K562 (cell line): Measurements from ENCODE around the gene PDE4D. TPM values are rescaled to one million over a fixed set of nuclear protein-coding genes. Genes with fewer than 3 reads are reported as not detected.

Experiments
- ATAC-seq: fragments of 200-7000 bp; cut with Tn5 transposase; 3 replicates; pipeline ENCODE4 v1.9.1; 2020; ENCODE audit warnings: moderate library complexity
- BruUV-seq: library from RNA; stranded (reverse); fragments of 400-500 nt; replicated peaks from 2 replicates; lab custom pipeline; 2021; lab: Mats Ljungman, UMichigan
- CTCF ChIA-PET: fragments of 300-600 bp; formaldehyde crosslinking; extraction: SDS; loops from one replicate; lab custom pipeline; 2021; ENCODE audit warnings: low intra/inter-chr PET ratio; lab: Yijun Ruan, JAX
- POLR2A ChIA-PET: fragments of 300-600, 350-650 bp; sonication (Branson Sonifier 250); formaldehyde crosslinking; extraction: SDS; loops from one replicate; lab custom pipeline; 2021; ENCODE audit warnings: antibody characterized with exemption, inconsistent platforms; lab: Yijun Ruan, JAX
- DNase-seq, 4 experiments: peaks; one replicate each; pipeline versions ENCODE4 v3.0.0 to v3.0.0-alpha.2; 2011 to 2018; ENCODE audit warnings: low spot score in 3 of 4, mixed read lengths in 3 of 4; ENCODE audit errors: extremely low read depth in 1 of 4
- FAIRE-seq: peaks from 2 replicates; lab custom pipeline; 2011; peaks lifted over from hg19 to GRCh38; lab: Jason Lieb, UNC
- H2AFZ ChIP-seq: 2 replicates; pipeline ENCODE4 v1.6.0; 2011; ENCODE audit warnings: low read depth, low read length, control low read depth, inconsistent platforms
- H3K27ac ChIP-seq: fragments of 200-600 bp; 3 replicates; pipeline ENCODE4 v1.8.0; 2011; ENCODE audit warnings: low read depth, mild to moderate bottlenecking, control low read depth, inconsistent platforms, low read length, moderate library complexity, mixed read lengths; ENCODE audit errors: extremely low read depth
- H3K27me3 ChIP-seq, 2 experiments: fragments of 300-600 bp in 1 of 2; 2 replicates in 1 of 2; 3 replicates in 1 of 2; pipeline versions ENCODE4 v1.6.0 to v1.8.0; 2011; ENCODE audit warnings: inconsistent platforms in 2 of 2, low read length in 2 of 2, mild to moderate bottlenecking in 1 of 2, mixed read lengths in 1 of 2, moderate library complexity in 1 of 2; ENCODE audit not compliant: control insufficient read depth in 2 of 2, insufficient read depth in 2 of 2
- H3K36me3 ChIP-seq: fragments of 300-600 bp; 3 replicates; pipeline ENCODE4 v1.8.0; 2011; ENCODE audit warnings: mild to moderate bottlenecking, low read length, inconsistent platforms; ENCODE audit not compliant: control insufficient read depth, insufficient read depth
- H3K4me1 ChIP-seq, 2 experiments: fragments of 200-600 bp in 1 of 2; replicated peaks in 1 of 2; 2 replicates in 1 of 2; 3 replicates in 1 of 2; pipeline versions ENCODE4 v1.5.1 to v1.8.0; 2011; ENCODE audit warnings: inconsistent platforms in 2 of 2, low read length in 2 of 2, mild to moderate bottlenecking in 1 of 2, mixed read lengths in 1 of 2, moderate library complexity in 1 of 2; ENCODE audit not compliant: control insufficient read depth in 2 of 2, insufficient read depth in 2 of 2
- H3K4me2 ChIP-seq: 2 replicates; pipeline ENCODE4 v1.6.1; 2011; ENCODE audit warnings: low read length, control low read depth, inconsistent platforms, mixed read lengths; ENCODE audit not compliant: insufficient read depth
- H3K4me3 ChIP-seq: fragments of 200-600 bp; sonication (generic), shearing (Covaris generic); 2 replicates; pipeline ENCODE4 v1.5.1; 2016; ENCODE audit warnings: control low read depth, inconsistent platforms
- H3K79me2 ChIP-seq: fragments of 200-600 bp; 3 replicates; pipeline ENCODE4 v1.8.0; 2011; ENCODE audit warnings: low read length, inconsistent platforms; ENCODE audit not compliant: control insufficient read depth, insufficient read depth
- H3K9ac ChIP-seq, 2 experiments: 2 replicates each; pipeline versions ENCODE4 v1.6.0 to v1.6.1; 2011; ENCODE audit warnings: low read depth in 2 of 2, low read length in 2 of 2, control low read depth in 1 of 2, inconsistent platforms in 1 of 2, mild to moderate bottlenecking in 1 of 2, mixed read lengths in 1 of 2; ENCODE audit not compliant: insufficient read depth in 1 of 2
- H3K9me1 ChIP-seq: one replicate; pipeline ENCODE4 v1.6.0; 2011; ENCODE audit warnings: inconsistent platforms, mild to moderate bottlenecking, low read length, moderate library complexity; ENCODE audit not compliant: control insufficient read depth, insufficient read depth
- H3K9me3 ChIP-seq: replicated peaks from 2 replicates; pipeline ENCODE4 v1.5.1; 2011; ENCODE audit warnings: low read depth, low read length, inconsistent platforms; ENCODE audit not compliant: control insufficient read depth, insufficient read depth
- H4K20me1 ChIP-seq: replicated peaks from 2 replicates; pipeline ENCODE4 v1.6.1; 2011; ENCODE audit warnings: low read length, inconsistent platforms, mixed read lengths; ENCODE audit not compliant: control insufficient read depth, insufficient read depth
- CREB3L1 ChIP-seq: fragments of 450-650 bp; IDR thresholded peaks from 2 replicates; pipeline ENCODE4 v1.6.1; 2014; ENCODE audit warnings: low read depth, mild to moderate bottlenecking, moderate library complexity, borderline replicate concordance
- CUX1 ChIP-seq: fragments of 200-800 bp; sonication (Bioruptor generic); IDR thresholded peaks from 2 replicates; pipeline ENCODE4 v1.6.1; 2016; ENCODE audit warnings: missing genetic modification characterization, missing compliant biosample characterization
- E2F3 ChIP-seq: fragments of 250-450 bp; sonication (Bioruptor Pico); IDR thresholded peaks from 2 replicates; pipeline ENCODE4 v1.4.0; 2020; ENCODE audit warnings: mild to moderate bottlenecking
- FIP1L1 ChIP-seq: fragments of 200-400 bp; formaldehyde crosslinking; IDR thresholded peaks from 2 replicates; pipeline ENCODE4 v1.6.1; 2018; ENCODE audit warnings: mild to moderate bottlenecking, low read depth, low read length; ENCODE audit not compliant: poor library complexity, severe bottlenecking
- HMG20A ChIP-seq: fragments of 450-650 bp; formaldehyde crosslinking; conservative IDR thresholded peaks from 2 replicates; pipeline ENCODE4 v1.4.0; 2020; ENCODE audit warnings: mild to moderate bottlenecking, mixed read lengths
- PATZ1 ChIP-seq: fragments of 250-450 bp; sonication (Bioruptor Pico); IDR thresholded peaks from 2 replicates; pipeline ENCODE4 v1.5.0; 2020; ENCODE audit warnings: mild to moderate bottlenecking, borderline replicate concordance
- PTTG1 ChIP-seq: fragments of 450-650 bp; IDR thresholded peaks from 2 replicates; pipeline ENCODE4 v1.6.1; 2016; ENCODE audit warnings: low read depth, mild to moderate bottlenecking, missing genetic modification characterization, missing compliant biosample characterization
- ZBTB26 ChIP-seq: fragments of 450-650 bp; formaldehyde crosslinking; IDR thresholded peaks from 2 replicates; pipeline ENCODE4 v1.4.0; 2022; ENCODE audit warnings: missing genetic modification characterization
- ZNF121 ChIP-seq: sonication (generic); formaldehyde crosslinking; conservative IDR thresholded peaks from 2 replicates; pipeline ENCODE4 v1.8.0; 2022; ENCODE audit warnings: missing genetic modification reagents
- ZZZ3 ChIP-seq: fragments of 450-650 bp; IDR thresholded peaks from 2 replicates; pipeline ENCODE4 v1.6.1; 2016; ENCODE audit warnings: antibody characterized with exemption, mild to moderate bottlenecking, moderate library complexity
- WGBS: fragments of 100-300 bp; shearing (Covaris generic); methylation state at CpG from one replicate; pipeline ENCODE4 v1.1.6; 2016; ENCODE audit warnings: low coverage, mixed read lengths; ENCODE audit not compliant: insufficient coverage; ENCODE audit errors: missing lambda C conversion rate; 5-methylcytosine and 5-hydroxymethylcytosine counted together
- in situ Hi-C: fragments of 300-500 bp; cut with MboI; formaldehyde crosslinking; loops from 4 replicates; pipeline ENCODE4 v1.15.0; 2018; ENCODE audit warnings: inconsistent platforms, mixed read lengths
- intact Hi-C: fragments of 100-400 bp; cut with micrococcal nuclease; formaldehyde crosslinking; loops from 2 replicates; pipeline ENCODE4 v1.14.2; 2022
- polyA plus RNA-seq, 8 experiments: library from polyadenylated mRNA; depleted of rRNA in 4 of 8; stranded (reverse) in 5 of 8; unstranded in 3 of 8; fragments of >200 nt; fragmentation: Nextera tagmentation in 2 of 8; fragmentation: Illumina TruSeq in 1 of 8; extraction: Ambion mirVana in 2 of 8; extraction: Trizol in 1 of 8; gene quantifications; 2 replicates each; pipeline versions ENCODE4 v1.2.1 to v1.2.3, GENCODE V29; 2011 to 2014; ENCODE audit warnings: inconsistent platforms in 1 of 8, missing spikeins in 1 of 8
- total RNA-seq, 7 experiments: library from RNA; depleted of rRNA in 6 of 7; stranded (reverse); fragments of >200 nt in 6 of 7; fragmentation: Illumina TruSeq in 2 of 7; extraction: Trizol in 2 of 7; gene quantifications; 2 replicates each; pipeline versions ENCODE4 v1.2.1 to v1.2.3, GENCODE V29; 2011 to 2021; ENCODE audit warnings: low replicate concordance in 1 of 7
- TF ChIP-seq, protein P1 (sequence below): sonication (generic); formaldehyde crosslinking; IDR thresholded peaks from 2 replicates; pipeline ENCODE4 v1.8.0; 2022; ENCODE audit warnings: missing genetic modification reagents, mild to moderate bottlenecking, borderline replicate concordance

The PDE4D gene
- total and polyA plus RNA-seq, 9 of the 15 experiments (the other 6 are each of a cell fraction or from before 2014, with no cell fraction given): 0.04 to 0.46 (median 0.13) TPM

DNA sequence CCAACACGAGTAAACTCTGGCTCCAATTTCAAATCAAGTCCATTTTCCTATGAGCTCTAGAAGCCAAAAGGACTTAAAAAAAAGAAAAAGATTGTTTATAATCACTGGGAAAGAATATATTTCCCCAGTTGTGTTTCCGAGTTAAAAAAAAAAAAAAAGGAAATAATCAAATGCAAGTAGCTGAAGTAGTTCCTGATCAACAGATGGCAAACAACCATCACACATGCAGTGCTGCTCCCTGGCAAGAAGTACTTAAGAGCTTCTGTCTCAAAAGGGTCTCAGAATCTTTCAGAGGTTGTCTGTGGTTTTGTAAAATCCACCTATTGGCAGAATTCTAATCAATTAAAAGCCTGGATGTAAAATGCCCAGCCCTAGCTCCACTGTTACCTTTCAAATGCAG is 922.8 kb downstream of the PDE4D start:
- H3K4me2 ChIP-seq: no peak overlapping the region
- no peaks in the 10 kb centered on the region for H3K79me2 ChIP-seq
- ChIA-PET POLR2A (no interaction called here), CTCF (no interaction called here)
- H3K9me1 ChIP-seq: no peaks in the 10 kb centered on the region
- intact Hi-C loops: no loop called here
- H2AFZ ChIP-seq: no peak overlapping the region
- no peaks in the 10 kb centered on the region for H4K20me1 ChIP-seq
- BruUV-seq: no TSS peak
- in situ Hi-C loops: no loop called here
- no peaks in the 10 kb centered on the region for H3K36me3 ChIP-seq
- 0% methylated on average over 1 of the region's 2 CpGs for WGBS
- no peak overlapping the region for H3K9ac ChIP-seq
- DNase-seq: no peak
- no peaks in the 10 kb centered on the region for H3K27me3 ChIP-seq
- FAIRE-seq: no peak
- H3K27ac ChIP-seq: no peak overlapping the region
- ATAC-seq: no peak
- no peaks in the 10 kb centered on the region for H3K9me3 ChIP-seq
- no peak overlapping the region for H3K4me3 ChIP-seq
- H3K4me1 ChIP-seq: no peaks in the 10 kb centered on the region
- TF ChIP-seq ZNF121 (no peak), HMG20A (no peak), PTTG1 (tag) (no peak), CREB3L1 (no peak), CUX1 (no peak), ZZZ3 (no peak), E2F3 (CRISPR knock-in tag) (no peak), FIP1L1 (no peak), PATZ1 (CRISPR knock-in tag) (no peak), ZBTB26 (no peak)
- TF ChIP-seq, protein P1, sequence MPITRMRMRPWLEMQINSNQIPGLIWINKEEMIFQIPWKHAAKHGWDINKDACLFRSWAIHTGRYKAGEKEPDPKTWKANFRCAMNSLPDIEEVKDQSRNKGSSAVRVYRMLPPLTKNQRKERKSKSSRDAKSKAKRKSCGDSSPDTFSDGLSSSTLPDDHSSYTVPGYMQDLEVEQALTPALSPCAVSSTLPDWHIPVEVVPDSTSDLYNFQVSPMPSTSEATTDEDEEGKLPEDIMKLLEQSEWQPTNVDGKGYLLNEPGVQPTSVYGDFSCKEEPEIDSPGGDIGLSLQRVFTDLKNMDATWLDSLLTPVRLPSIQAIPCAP (CRISPR knock-in tag): no peak
